Memory B cell (primary cell): ENCODE data around the gene HIBCH.
A peak's percentile ranks its signal among the peaks of the same experiment; 100 is the strongest.
"Not testable (repeated sequence)": the region's sequence is repeated elsewhere in the genome, so short reads cannot be mapped to it uniquely, and the experiment has no call there.

ENCODE experiments used
- ATAC-seq: fragments of 150-1000 bp; cut with Tn5 transposase; 2 replicates; pipeline ENCODE4 v1.10.0; 2021; ENCODE audit warnings: low read depth, mild to moderate bottlenecking, moderate library complexity
- DNase-seq, 2 donors: peaks; one replicate each; pipeline ENCODE4 v3.0.0; 2022; ENCODE audit warnings: low spot score in 2 of 2
- H3K27ac Mint-ChIP-seq: one replicate; pipeline ENCODE4 v1.8.0; 2022; ENCODE audit warnings: mild to moderate bottlenecking, moderate library complexity, mixed read lengths
- H3K27me3 Mint-ChIP-seq: one replicate; pipeline ENCODE4 v1.8.0; 2022; ENCODE audit warnings: mixed read lengths
- H3K36me3 Mint-ChIP-seq: one replicate; pipeline ENCODE4 v1.8.0; 2022; ENCODE audit warnings: mild to moderate bottlenecking, mixed read lengths
- H3K4me1 Mint-ChIP-seq: one replicate; pipeline ENCODE4 v1.8.0; 2022; ENCODE audit warnings: mixed read lengths
- H3K4me3 Mint-ChIP-seq: one replicate; pipeline ENCODE4 v1.8.0; 2022; ENCODE audit warnings: mild to moderate bottlenecking, moderate library complexity, mixed read lengths
- H3K9me3 Mint-ChIP-seq: one replicate; pipeline ENCODE4 v1.8.0; 2022; ENCODE audit warnings: mixed read lengths

The HIBCH gene

GRCh38 chr2:190334479-190335224, 15.0 kb upstream of the HIBCH start:
- DNase-seq: no peak
- H3K4me3 Mint-ChIP-seq: no peak overlapping the region
- no peak for ATAC-seq
- peaks cover under 1% of the 10 kb centered on the region for H3K27me3 Mint-ChIP-seq
- H3K9me3 Mint-ChIP-seq: peaks cover 3% of the 10 kb centered on the region
- H3K36me3 Mint-ChIP-seq: no peaks in the 10 kb centered on the region
- no peak overlapping the region for H3K27ac Mint-ChIP-seq
- no peaks in the 10 kb centered on the region for H3K4me1 Mint-ChIP-seq

GRCh38 chr2:190333928-190334327, 14.3 kb upstream of the HIBCH start:
- Mint-ChIP-seq H3K4me1 (no peaks in the 10 kb centered on the region), H3K27ac (no peak overlapping the region), H3K36me3 (no peaks in the 10 kb centered on the region), H3K27me3 (peaks cover 4% of the 10 kb centered on the region), H3K9me3 (peaks cover 3% of the 10 kb centered on the region), H3K4me3 (no peak overlapping the region)
- DNase-seq (no peak), ATAC-seq (no peak)

- no peak overlapping the region for H3K27ac Mint-ChIP-seq
- H3K27me3 Mint-ChIP-seq: peaks cover 4% of the 10 kb centered on the region
- DNase-seq: no peak
- H3K4me1 Mint-ChIP-seq: no peaks in the 10 kb centered on the region
- no peak overlapping the region for H3K4me3 Mint-ChIP-seq
- H3K36me3 Mint-ChIP-seq: no peaks in the 10 kb centered on the region
- peaks cover 3% of the 10 kb centered on the region for H3K9me3 Mint-ChIP-seq
- ATAC-seq: no peak
These were observed 13.8 kb upstream of the HIBCH start for GRCh38 chr2:190333395-190333794.

GRCh38 chr2:190328573-190329147, 9.0 kb upstream of the HIBCH start:
- Mint-ChIP-seq H3K9me3 (no peaks in the 10 kb centered on the region), H3K36me3 (no peaks in the 10 kb centered on the region), H3K4me3 (no peak overlapping the region), H3K27me3 (peaks cover 11% of the 10 kb centered on the region), H3K27ac (no peak overlapping the region), H3K4me1 (no peaks in the 10 kb centered on the region)
- no peak for DNase-seq
- ATAC-seq: no peak

DNA sequence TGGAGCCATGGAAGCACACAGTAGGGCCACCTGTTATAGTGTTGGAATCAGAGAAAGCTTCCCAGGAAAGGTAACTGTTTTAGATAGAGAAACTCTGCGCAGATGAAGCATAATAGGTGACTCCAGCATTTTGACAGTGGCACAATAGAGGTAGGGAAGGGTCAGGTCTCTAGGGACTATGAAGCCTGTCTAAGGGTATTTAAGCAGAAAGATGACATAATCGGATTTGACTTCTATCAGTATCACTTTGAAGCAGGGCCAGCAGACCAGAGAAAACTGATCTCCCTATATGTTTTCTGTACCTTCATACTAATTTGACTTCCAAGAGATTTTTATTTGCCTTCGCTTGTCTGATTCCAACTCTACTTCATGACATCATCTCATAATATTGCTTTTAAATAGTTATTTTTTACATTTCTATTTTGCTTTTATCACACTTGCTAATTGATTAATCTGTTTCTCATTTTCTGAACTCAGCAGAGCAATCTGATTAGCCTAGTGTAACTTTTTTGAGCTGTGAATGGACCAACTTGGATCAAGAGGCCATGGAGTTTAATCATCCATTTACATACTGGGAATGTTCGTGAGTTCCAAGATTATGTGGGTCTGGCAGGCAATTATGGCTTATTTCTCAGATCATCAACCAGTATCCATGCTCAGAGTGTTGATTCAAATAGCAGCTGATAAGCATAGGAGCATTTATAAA, 8.4 kb upstream of the HIBCH start:
- Mint-ChIP-seq H3K4me1 (no peaks in the 10 kb centered on the region), H3K9me3 (no peaks in the 10 kb centered on the region), H3K27ac (no peak overlapping the region), H3K4me3 (no peak overlapping the region), H3K27me3 (peaks cover 11% of the 10 kb centered on the region), H3K36me3 (no peaks in the 10 kb centered on the region)
- no peak for DNase-seq
- no peak for ATAC-seq

GRCh38 chr2:190325588-190325987, 6.0 kb upstream of the HIBCH start:
- peaks cover 11% of the 10 kb centered on the region for H3K27me3 Mint-ChIP-seq
- H3K9me3 Mint-ChIP-seq: no peaks in the 10 kb centered on the region
- H3K4me1 Mint-ChIP-seq: no peaks in the 10 kb centered on the region

DNA sequence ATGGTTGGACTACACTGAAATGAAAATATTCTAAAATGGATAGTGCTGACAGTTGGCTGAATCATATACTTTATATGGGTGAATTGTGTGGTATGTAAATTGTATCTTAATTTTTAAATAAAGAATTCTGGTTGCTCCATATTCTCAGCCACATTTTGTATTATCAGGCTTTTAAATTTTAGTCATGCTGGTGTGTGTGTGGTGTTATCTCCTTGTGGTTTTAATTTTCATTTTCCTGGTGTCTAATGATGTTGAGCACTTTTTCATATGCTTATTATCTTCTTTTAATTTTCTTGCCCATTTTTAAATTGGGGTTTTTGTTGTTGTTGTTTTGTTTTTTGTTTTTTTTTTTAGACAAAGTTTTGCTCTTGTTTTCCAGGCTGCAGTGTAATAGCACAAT, 3.8 kb upstream of the HIBCH start:
- DNase-seq: no peak
- peaks cover 1% of the 10 kb centered on the region for H3K36me3 Mint-ChIP-seq
- H3K4me1 Mint-ChIP-seq: peaks cover 11% of the 10 kb centered on the region
- H3K9me3 Mint-ChIP-seq: no peaks in the 10 kb centered on the region
- no peak overlapping the region for H3K4me3 Mint-ChIP-seq
- no peak for ATAC-seq
- H3K27me3 Mint-ChIP-seq: peaks cover 7% of the 10 kb centered on the region
- no peak overlapping the region for H3K27ac Mint-ChIP-seq

More at GRCh38 chr2:190325588-190325987, 6.0 kb upstream of the HIBCH start:
- Mint-ChIP-seq H3K4me3 (no peak overlapping the region), H3K27ac (no peak overlapping the region), H3K36me3 (no peaks in the 10 kb centered on the region)
- no peak for DNase-seq
- ATAC-seq: no peak

DNA sequence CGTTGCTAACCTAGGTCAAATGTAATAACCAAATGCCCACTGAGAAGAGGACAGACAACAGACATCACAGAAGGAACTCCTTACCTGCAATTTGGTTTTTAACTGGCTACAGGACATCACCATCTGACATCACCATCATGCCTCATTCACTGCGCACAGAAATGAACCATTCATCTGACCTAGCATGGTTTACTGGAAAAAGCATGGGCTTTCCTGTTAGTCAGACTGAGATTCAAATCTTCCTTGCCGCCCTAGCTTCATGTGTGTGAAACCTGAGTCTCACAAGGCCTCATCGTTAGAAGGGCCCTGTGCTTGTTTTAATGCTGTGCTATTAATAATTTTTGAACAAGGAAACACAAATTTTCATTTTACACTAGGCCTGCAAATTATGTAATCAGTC, 1.1 kb upstream of the HIBCH start:
- peaks cover 21% of the 10 kb centered on the region for H3K4me1 Mint-ChIP-seq
- H3K9me3 Mint-ChIP-seq: no peaks in the 10 kb centered on the region
- peak overlapping the region; percentile 62 for H3K4me3 Mint-ChIP-seq
- H3K36me3 Mint-ChIP-seq: peaks cover 1% of the 10 kb centered on the region
- DNase-seq (no peak), ATAC-seq (no peak)
- H3K27me3 Mint-ChIP-seq: peaks cover 2% of the 10 kb centered on the region
- H3K27ac Mint-ChIP-seq: peak overlapping the region; percentile 96

- Mint-ChIP-seq H3K36me3 (peaks cover 1% of the 10 kb centered on the region), H3K27ac (peak overlapping the region; percentile 96), H3K9me3 (no peaks in the 10 kb centered on the region), H3K27me3 (no peaks in the 10 kb centered on the region), H3K4me3 (peak overlapping the region; percentile 100), H3K4me1 (peaks cover 26% of the 10 kb centered on the region)
- peak; percentile 53 for ATAC-seq
- DNase-seq: peak in 1 of 2 donors; percentile 19
These were observed 583 bp downstream of the HIBCH start for GRCh38 chr2:190318931-190319554.

DNA sequence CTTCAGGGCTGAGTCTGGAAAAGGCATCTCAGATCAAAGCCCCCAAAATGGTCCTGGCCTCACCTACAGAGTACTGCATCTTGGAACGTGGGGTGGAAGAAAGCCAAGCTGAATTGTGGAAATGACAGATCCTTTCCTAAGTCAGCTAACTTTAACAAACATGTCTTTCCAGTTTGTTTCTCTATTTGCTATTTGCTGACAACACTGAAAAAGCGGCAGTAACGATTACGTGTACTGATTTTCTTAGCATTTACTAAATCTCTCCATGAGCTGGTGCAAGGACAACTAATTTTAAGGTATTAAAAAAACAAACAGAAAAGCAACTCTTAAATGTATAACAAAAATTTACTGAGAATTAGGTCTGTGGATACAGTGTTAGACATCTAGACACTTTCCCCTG, 1.1 kb downstream of the HIBCH start:
- no peak overlapping the region for H3K27ac Mint-ChIP-seq
- peaks cover 1% of the 10 kb centered on the region for H3K36me3 Mint-ChIP-seq
- H3K4me3 Mint-ChIP-seq: peak overlapping the region; percentile 100
- no peaks in the 10 kb centered on the region for H3K9me3 Mint-ChIP-seq
- peaks cover 26% of the 10 kb centered on the region for H3K4me1 Mint-ChIP-seq
- ATAC-seq: no peak
- no peaks in the 10 kb centered on the region for H3K27me3 Mint-ChIP-seq
- no peak for DNase-seq

DNA sequence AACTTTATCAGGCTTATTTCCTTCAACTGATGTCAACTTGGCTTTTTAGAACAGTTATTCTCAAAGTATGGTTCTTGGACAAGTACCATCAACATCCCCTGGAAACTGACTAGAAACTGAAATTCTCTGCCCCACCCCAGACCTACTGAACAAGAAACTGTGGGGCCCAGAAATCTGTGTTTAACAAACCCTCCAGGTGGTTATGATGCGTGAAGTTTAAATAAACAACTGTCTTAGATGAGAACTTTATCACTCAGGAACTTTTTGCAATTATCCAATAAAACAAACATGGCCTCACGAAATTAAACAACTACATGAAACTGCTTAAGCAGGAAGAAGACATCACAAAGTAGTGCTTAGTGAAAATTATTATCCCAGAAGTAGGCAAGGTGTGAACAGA, 4.4 kb downstream of the HIBCH start:
- Mint-ChIP-seq H3K4me1 (peaks cover 26% of the 10 kb centered on the region), H3K9me3 (no peaks in the 10 kb centered on the region), H3K36me3 (peaks cover 17% of the 10 kb centered on the region), H3K4me3 (no peak overlapping the region), H3K27me3 (no peaks in the 10 kb centered on the region), H3K27ac (no peak overlapping the region)
- no peak for ATAC-seq
- no peak for DNase-seq

DNA sequence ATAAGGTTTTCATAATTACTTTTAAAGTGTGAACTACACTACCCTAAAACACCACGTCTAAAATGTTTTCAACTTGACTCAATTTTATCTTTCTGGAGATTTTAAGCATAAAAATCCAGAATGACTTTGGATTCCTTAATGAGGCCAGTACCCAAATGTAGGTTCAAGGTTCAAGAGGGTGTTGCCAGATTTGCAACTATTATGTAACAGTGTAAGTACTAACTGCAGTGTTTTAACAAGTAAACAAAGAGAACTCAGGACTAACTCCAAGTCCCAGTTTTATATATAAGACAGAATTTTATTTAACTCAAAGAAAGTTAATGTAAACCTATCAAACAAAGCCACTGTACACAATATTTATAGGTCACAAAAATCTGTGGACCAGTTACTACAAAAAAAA, 5.7 kb downstream of the HIBCH start:
- peaks cover 20% of the 10 kb centered on the region for H3K36me3 Mint-ChIP-seq
- no peaks in the 10 kb centered on the region for H3K9me3 Mint-ChIP-seq
- H3K27me3 Mint-ChIP-seq: no peaks in the 10 kb centered on the region
- peaks cover 18% of the 10 kb centered on the region for H3K4me1 Mint-ChIP-seq
- no peak overlapping the region for H3K27ac Mint-ChIP-seq
- H3K4me3 Mint-ChIP-seq: no peak overlapping the region
- ATAC-seq (no peak), DNase-seq (no peak)

- H3K27me3 Mint-ChIP-seq, H3K9me3 Mint-ChIP-seq, H3K27ac Mint-ChIP-seq, H3K4me3 Mint-ChIP-seq, ATAC-seq, DNase-seq: not testable (repeated sequence)
- Mint-ChIP-seq H3K4me1 (peaks cover 21% of the 10 kb centered on the region), H3K36me3 (peaks cover 25% of the 10 kb centered on the region)
These were observed 7.0 kb downstream of the HIBCH start for GRCh38 chr2:190312635-190313025.
